GM19467 (cell line): ENCODE measurements around the gene MAB21L3.

Experiments used
- ATAC-seq: cut with Tn5 transposase; IDR thresholded peaks from one replicate; pipeline ENCODE4 v1.9.1; 2021; ENCODE audit warnings: mild to moderate bottlenecking, moderate library complexity; ENCODE audit not compliant: unreplicated experiment

The MAB21L3 gene

DNA sequence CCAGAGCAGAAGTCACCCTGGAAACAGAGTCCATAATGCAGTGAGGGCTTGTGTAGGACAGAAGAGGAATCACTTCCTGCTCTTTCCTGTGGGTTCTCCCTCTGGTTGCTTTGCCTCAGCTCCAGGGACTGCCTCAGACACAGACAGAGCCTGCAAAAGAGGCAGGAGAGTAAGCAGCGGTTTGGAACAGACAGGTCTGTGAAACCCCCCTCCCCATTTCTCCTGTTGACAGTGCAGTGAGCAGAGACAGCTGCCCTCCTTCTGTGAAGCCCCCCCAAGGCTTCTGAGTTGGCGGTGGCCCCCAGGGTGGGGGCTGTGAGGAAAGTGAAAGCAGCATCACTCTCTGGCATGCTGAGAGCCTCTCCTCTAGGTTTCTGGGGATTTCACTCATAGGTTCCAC is 53.0 kb downstream of the MAB21L3 start:
- no peak for ATAC-seq

DNA sequence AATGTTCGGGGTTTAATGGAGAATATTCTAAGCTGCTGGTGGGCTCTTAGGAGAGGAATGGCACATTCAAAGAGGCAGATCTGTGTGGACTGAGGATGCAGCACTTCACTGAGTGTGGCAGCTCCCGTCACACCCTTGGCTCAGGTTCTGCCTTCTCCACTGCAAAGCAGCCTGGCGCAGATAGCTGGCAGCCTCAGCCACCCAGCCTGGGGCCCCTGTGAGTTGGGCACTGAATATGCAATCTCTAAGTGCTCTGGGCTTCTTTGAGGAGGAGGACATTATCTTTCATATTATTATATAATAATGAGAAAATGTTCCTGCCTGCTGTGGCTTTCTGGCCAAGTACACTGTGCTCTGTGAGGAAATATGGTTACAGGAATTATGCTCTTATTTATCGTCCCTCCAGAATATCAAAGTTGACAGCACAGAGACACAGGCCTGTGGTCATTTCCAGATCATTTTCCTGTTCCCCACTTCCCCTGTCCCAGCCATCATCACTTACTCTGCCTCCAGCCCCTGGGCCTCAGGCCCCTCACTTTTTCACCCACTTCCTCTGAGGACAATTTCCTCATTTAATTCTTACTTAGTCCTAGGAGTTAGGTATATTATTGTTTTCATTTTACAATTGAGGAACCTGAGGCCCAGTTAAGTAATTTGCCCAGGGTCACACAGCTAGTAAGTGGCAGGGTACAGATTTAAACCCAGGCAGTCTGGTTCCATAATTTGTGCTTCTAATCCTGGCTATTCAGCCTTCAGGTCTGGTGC is 53.6 kb downstream of the MAB21L3 start:
- ATAC-seq, result no peak

DNA sequence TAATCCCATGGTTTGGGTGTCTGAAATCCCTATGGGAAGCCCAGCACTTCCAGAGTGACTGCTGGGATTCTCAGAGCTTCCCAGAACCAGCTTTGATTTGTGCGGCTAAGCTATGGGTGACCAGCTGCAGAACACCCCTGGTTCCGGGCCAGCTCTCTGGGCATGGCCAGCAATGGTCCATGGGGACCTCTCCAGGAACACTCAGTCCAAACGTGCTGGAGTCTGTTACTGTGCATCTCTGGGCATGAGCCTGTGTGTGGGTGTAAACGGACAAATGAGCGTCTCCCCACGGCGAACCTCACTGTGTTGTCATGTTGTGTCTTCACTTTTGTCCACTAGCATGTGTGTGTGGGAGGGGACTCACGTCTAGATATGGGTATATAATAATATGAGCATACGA is 54.4 kb downstream of the MAB21L3 start:
- ATAC-seq, result no peak

DNA sequence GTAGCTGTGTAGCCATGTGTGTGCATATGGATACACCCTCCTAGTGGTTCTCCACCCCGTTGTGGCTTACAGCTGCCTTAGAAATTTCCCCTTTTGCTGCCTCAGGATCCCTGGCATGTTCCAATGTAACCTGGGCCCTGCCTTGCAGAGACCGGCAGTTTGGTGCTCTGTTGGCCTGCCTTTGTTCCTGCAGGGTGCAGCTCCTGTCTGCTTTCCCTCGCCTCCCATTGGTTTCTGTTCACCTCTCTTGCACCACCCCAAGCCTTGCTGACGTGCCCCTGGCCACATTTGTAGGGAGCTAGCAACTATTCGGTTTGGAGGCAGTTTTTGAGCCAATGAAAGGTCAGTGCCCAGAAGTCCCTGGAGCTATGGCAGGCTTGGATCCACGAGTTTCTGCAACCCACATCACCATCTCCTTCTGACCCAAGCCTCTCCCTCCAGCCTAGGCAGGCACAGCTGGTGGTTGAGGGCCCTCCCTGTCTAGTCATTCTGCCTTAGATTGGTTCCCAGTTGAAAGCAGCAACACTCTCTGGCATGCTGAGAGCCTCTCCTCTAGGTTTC is 54.9 kb downstream of the MAB21L3 start:
- no peak for ATAC-seq

DNA sequence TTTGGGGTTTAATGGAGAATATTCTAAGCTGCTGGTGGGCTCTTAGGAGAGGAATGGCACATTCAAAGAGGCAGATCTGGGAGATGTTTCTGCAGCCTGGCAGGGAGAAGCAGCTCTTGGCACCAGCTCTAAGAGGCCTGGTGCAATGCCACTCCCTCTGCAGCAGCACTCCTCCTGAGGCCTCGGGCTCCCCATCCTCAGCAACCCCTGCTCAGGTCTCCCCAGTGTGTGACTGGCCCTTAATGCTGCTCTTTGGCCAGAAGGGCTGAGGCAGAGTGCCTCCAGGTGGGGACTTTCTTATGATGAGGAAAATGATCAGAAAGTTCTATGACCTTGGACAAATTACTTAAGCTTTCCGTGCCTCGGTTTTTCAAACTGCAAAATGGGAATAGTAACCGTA is 55.5 kb downstream of the MAB21L3 start:
- ATAC-seq, result no peak

DNA sequence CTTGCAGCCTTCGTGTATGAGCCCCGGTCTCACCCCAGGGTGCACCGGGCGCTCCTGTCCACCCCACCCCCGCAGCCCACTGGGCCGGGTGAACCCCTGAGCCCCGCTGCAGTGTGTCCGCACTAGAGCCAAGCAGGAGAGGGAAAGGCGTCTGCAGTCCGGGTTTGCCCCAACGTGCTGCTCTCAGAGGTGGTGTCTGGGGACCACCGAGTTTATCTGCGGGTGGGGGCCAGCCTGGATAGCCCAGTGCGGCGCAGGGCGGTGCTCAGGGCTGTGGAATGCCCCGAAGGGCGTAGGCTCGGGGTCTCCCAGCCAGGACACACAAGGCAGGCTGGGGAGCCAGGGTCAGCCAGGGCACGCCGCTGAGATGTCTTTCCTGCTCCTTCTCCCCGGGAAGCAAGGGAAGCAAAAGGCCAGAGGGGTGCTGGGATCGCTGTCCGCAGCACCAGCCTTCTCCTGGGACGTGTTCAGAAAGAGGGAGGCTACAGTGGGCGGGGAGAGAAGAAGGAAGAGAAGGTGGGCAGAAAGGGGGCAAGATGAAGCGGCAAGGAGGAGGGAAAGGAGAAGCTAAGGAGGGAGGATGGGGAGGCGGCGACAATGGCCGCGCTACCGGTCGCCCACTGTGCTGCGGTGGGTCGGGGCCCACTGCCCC is 56.6 kb downstream of the MAB21L3 start:
- no peak for ATAC-seq

DNA sequence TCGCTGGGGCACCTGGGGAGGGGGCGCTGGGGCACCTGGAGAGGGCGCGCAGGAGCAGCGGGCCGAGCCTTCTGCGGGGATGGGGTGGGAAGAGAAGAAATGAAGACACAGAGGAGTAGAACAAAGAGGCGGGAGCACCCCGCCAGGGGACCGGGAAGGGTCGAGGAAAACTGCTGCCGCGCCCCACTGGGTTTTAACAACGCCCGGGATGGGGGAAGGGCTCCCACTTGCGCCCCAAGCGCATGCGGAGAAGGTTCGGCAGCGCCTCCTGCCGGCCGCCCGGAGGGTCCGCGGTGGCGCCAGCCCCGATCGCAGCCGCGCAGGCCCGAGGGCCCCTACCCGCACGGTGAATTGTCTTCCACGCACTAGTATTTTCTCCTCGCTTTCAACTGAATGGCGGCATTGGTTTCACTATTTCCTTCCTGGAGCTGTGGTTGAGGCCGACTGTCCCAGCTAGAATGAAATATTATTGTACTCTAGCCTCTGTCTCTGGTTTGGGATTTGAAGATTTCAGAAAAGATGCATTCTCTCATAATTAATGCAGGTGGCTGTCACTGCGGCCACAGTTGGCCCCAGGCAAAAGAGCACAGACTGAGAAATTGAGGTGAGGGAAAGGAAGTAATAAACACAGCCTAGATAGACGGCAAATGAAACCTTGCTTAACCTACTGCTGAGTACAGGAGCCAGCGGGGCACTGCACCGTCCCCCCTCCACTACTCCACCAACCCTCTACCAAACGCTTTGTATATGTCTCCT is 57.3 kb downstream of the MAB21L3 start:
- ATAC-seq, result peak; percentile 87

DNA sequence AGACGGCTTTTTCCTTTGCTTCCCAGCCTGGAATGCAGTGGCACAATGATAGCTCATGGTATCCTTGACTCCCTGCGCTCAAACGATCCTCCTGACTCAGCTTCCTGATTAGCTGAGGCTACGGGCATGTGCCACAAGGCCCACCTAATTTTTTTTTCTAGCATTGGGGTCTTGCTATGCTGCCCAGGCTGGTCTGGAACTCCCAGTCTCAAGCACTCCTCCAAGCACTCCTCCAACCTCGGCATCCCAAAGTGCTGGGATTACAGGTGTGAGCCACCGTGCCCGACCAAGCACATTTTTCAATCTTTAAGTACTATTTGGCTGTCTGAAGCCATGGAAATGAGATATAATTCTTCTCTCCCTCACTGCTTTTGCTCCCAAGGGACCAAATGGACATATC is 58.7 kb downstream of the MAB21L3 start:
- no peak for ATAC-seq

DNA sequence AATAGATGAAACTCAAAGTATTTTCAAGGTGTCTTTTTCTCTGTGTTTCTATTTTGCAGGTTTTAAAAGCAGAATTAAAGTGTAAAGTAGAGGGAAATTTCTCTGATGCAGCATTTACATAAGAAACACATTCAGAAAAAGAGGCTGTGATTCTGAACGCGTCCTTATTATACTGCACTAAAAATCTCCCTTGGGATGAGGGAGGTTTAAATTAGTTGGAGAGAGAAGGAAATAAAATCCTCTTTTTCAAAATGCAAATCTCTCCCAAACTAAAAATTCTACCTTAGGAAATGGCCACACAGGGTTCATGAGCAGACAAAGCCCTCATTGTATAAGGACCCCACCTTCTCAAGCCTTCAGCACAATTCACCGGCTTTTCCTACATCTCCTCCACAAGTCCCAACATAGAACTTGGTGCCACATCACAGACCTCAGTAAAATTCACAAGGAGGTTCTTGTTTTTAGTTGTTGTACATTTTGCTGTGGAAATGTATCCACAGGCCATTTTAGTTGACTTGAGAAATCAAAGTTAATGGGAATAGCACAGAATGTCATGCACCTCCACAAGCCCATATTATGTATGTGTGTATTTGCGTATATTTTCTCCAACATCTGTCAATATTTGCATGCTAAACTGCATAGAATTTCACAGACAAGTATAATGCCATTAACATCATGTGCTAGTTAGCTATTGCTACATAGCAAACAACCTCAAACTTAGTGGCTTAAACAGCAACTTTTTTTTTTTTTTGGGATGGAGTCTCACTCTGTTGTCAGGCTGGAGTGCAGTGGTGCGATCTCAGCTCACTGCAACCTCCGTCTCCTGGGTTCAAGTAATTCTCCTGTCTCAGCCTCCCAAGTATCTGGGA is 59.8 kb downstream of the MAB21L3 start:
- no peak for ATAC-seq

DNA sequence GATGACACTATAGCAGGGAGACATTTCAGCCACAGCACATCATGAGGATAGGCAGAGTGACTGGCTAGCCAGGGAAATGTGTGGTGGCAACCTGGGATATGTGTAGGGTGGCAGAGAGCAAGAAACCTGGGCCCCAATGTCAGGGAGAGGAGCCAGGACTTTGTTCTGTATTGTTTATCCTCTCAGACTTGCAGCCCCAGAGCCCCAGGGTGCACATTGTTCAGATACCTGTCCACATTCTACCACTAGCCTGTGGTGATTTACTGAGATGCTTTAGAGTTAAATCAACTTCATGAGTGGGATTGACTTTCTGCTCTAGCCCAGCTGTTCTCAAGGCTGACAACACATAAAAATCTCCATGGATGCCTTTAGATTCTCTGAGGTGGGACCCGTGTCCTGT is 61.5 kb downstream of the MAB21L3 start:
- no peak for ATAC-seq

DNA sequence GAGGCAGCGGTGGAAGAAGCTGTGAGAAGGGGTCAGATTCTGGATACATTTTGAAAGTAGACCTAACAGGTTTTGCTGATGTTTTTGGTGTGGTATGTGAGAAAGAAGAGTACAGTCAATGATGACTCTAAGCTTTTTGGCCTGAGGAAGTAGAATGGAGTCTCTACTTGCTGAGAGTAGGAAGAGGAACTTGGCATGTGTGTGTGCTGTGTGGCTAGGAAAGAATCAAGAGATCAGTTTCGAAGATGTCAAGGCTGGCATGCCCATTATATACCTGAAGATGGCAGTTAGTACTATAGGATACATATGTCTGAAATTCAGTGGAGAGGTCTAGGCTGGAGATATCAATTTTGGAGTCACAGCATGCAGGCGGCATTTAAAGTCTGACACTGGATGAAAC is 64.4 kb downstream of the MAB21L3 start:
- no peak for ATAC-seq

DNA sequence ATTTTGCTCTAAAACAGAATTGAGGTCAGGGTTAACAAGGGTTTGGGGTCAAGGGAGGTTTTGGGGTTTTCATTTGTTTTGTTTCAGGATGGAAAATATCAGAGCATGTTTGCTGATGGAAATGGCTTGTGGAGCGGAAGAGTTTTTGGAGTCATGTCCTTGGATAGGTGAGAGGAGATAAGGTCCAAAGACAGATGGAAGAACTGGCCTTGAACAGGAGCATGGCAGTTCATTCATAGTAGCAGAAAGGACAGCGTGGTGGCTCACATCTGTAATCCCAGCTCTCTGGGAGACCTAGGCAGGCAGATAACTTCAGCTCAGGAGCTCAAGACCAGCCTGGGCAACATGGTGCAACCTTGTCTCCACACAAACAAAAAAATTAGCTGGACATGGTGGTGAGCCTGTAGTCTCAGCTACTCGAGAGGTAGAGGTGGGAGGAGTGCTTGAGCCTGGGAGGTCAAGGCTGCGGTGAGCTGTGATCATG is 65.1 kb downstream of the MAB21L3 start:
- ATAC-seq, result no peak

DNA sequence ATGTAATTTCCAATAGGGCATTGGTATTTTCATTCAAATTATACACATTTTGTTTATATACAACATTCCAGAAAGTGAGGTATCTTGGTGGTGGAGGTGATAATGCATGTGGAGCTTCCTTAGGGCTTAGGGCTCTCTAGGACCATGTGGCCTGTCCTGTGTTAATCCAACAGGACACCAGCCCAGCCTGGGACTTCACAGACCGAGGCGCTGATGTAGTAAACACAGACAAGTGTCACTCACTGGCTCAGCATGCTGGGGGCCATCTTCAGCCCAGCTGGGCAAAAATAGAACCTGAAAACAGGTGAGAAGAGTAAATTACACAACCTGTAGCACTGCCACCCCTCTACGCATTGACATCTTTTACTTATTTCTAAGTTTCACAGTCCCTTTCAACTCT is 66.7 kb downstream of the MAB21L3 start:
- ATAC-seq, result no peak

DNA sequence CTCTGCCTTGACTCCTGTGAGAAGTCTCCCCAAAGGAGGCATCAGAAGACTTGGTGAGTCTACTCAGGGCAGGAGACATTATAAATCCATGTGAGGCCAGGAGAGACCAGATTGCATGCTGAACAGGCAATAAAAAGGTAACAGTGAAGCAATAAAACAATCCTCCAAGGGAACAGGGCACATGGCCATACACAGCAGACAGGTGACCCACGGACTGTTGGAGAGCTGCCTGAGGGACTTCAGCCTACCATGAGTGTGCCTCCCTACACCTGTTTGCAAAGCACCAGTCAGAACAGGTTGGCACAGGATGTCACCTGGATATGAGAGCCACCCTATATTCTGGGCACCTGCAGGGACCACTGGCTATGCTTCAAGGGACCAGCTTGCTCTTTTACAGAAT is 67.6 kb downstream of the MAB21L3 start:
- ATAC-seq, result no peak

DNA sequence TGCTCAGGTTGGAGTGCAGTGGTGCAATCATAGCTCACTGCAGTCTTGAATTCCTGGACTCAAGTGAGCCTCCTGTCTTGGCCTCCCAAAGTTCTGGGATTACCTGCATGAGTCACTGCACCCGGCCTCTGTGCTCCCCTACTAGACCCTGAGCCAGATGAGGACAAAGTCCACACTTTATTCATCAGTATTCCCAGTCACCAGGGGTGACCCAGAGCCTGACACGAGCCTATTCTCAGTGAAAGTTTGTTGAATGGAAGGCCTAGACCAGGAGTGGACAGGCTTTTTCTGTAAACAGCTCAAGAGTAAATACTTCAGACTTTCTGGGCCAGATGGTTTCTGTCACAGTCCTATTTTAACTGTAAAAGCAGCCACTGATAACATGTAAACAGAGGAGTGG is 68.2 kb downstream of the MAB21L3 start:
- ATAC-seq, result no peak

DNA sequence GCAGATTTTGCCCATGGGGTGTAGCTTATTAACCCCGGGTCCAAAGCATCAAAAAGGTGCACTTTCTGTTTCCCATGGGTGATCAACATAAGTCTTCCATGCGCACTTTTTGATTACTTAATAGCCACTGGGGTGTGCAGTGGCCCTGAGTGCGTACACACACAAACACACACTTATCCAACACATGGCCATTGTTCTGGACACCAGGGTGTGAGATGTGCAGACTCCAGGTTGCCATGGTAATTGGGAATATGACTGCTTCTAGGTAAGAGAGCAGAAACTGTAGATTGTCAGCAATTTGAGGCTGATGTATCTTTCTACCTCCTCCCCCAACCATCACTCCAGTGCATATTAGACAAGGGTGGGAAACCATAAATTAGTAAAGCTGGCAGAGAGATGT is 68.8 kb downstream of the MAB21L3 start:
- no peak for ATAC-seq

DNA sequence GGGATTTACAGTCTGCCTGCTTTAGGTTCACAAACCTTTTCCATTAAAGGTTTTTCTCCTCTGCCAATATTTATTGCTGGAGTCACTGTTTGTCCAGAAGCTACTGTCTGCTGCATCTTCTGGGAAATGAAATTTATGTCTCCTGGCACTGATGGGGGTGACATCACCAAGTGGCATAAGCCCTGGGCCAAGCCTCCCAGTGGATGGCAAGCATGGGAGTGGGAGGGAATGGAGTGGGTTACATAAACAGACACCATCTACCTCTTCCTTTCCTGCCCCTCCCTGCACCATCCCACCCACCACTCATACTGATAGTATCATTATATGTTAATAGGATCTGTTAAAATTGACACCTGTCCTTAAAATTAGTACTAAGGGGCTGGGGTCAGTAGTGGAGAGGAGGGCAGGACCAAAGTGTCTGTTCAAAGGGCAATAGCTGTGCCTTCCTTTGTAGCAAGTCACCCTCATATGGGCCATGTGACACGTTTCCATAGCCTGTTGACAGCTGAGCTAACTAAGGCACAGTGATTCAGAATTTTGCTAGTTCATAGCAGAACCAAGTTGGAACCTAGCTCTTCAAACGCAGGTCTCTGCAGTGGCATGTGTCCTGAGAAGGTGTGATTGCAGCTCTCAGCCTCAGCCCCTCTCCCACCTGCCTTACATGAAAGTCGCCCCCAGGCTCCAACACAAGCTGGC is 71.0 kb downstream of the MAB21L3 start:
- ATAC-seq, result no peak
